Vagina (tissue), 2 donors: Measurements from ENCODE around the gene USP47. TPM values are rescaled to one million over a fixed set of nuclear protein-coding genes. Genes with fewer than 3 reads are reported as not detected.
A peak's percentile ranks its signal among the peaks of the same experiment; 100 is the strongest.

Experiments
- DNase-seq, 2 donors: peaks; one replicate each; pipeline ENCODE4 v3.0.0-alpha.2; 2017; ENCODE audit errors: extremely low spot score in 2 of 2
- H3K27ac ChIP-seq: fragments of 200-600 bp; sonication (generic); one replicate; pipeline ENCODE4 v1.5.1; 2019
- H3K27me3 ChIP-seq: fragments of 200-600 bp; sonication (generic); one replicate; pipeline ENCODE4 v1.5.1; 2019
- H3K36me3 ChIP-seq, 2 donors: fragments of 200-600 bp; sonication (generic); one replicate each; pipeline ENCODE4 v1.5.1; 2017 to 2019
- H3K4me1 ChIP-seq: fragments of 200-600 bp; sonication (generic); one replicate; pipeline ENCODE4 v1.5.1; 2019
- H3K4me3 ChIP-seq, 2 donors: fragments of 200-600 bp; sonication (generic); 1 replicate in 1 of 2; 2 replicates in 1 of 2; pipeline ENCODE4 v1.5.1; 2016 to 2019
- H3K9me3 ChIP-seq: fragments of 200-600 bp; sonication (generic); one replicate; pipeline ENCODE4 v1.5.1; 2019
- POLR2A ChIP-seq, 2 donors: fragments of 450-650 bp; IDR thresholded peaks; one replicate each; pipeline ENCODE4 v1.6.1; 2017; ENCODE audit warnings: antibody characterized with exemption in 2 of 2, mild to moderate bottlenecking in 2 of 2, moderate library complexity in 2 of 2
- POLR2AphosphoS5 ChIP-seq, 2 donors: sonication (generic); formaldehyde crosslinking; IDR thresholded peaks; one replicate each; pipeline ENCODE4 v1.9.0; 2017; ENCODE audit warnings: antibody characterized with exemption in 2 of 2, mild to moderate bottlenecking in 2 of 2, low read depth in 1 of 2; ENCODE audit not compliant: insufficient read depth in 1 of 2
- intact Hi-C: fragments of 100-400 bp; cut with DNase I; formaldehyde crosslinking; loops from one replicate; pipeline ENCODE4 v1.15.1; 2023
- total RNA-seq: library from RNA; depleted of rRNA; stranded (reverse); fragments of >200 nt; gene quantifications from one replicate; pipeline ENCODE4 v1.2.3, GENCODE V29; 2016
- TF ChIP-seq, protein P1 (sequence below), 3 experiments: fragments of 450-650 bp in 2 of 3; fragments of 200-600 bp in 1 of 3; sonication (generic) in 1 of 3; IDR thresholded peaks; one replicate each; pipeline ENCODE4 v1.5.1; 2017 to 2019; ENCODE audit warnings: antibody characterized with exemption in 3 of 3, mild to moderate bottlenecking in 2 of 3, moderate library complexity in 2 of 3

USP47 gene, protein sequence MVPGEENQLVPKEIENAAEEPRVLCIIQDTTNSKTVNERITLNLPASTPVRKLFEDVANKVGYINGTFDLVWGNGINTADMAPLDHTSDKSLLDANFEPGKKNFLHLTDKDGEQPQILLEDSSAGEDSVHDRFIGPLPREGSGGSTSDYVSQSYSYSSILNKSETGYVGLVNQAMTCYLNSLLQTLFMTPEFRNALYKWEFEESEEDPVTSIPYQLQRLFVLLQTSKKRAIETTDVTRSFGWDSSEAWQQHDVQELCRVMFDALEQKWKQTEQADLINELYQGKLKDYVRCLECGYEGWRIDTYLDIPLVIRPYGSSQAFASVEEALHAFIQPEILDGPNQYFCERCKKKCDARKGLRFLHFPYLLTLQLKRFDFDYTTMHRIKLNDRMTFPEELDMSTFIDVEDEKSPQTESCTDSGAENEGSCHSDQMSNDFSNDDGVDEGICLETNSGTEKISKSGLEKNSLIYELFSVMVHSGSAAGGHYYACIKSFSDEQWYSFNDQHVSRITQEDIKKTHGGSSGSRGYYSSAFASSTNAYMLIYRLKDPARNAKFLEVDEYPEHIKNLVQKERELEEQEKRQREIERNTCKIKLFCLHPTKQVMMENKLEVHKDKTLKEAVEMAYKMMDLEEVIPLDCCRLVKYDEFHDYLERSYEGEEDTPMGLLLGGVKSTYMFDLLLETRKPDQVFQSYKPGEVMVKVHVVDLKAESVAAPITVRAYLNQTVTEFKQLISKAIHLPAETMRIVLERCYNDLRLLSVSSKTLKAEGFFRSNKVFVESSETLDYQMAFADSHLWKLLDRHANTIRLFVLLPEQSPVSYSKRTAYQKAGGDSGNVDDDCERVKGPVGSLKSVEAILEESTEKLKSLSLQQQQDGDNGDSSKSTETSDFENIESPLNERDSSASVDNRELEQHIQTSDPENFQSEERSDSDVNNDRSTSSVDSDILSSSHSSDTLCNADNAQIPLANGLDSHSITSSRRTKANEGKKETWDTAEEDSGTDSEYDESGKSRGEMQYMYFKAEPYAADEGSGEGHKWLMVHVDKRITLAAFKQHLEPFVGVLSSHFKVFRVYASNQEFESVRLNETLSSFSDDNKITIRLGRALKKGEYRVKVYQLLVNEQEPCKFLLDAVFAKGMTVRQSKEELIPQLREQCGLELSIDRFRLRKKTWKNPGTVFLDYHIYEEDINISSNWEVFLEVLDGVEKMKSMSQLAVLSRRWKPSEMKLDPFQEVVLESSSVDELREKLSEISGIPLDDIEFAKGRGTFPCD (N-terminal part only)
- 69.2 TPM for total RNA-seq

DNA sequence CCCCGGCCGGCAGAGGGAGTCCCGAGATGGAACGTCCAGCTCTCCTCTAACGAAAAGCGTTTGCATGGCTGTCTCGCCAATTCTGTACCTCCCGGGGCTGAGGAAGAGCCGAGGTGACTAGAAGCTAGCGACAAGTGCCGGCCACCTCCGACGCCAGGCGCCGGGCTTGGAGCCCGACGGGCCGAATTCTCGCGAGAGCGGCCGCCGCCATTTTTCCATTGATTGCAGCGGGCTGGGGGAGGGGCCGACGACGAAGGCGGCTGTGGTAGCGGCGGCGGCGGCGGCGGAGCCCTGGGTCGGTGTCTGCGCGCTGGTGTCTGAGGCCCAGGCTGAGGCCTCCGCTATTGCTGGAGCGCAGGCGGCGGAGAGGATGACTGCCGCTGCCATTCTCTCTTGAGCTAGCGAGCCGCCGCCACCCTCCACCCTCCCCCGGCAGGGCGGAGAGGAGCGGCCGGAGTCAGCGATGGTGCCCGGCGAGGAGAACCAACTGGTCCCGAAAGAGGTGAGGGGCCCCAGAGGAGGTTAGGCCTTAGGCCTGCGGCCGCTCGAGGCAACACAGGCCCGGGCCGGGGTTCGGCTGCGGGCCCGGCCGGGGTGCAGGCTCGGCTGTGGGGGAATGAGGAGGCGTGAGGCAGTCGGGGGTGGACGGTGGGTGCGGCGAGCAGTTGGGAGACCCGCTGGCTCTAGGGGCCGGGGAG lies at the start of gene USP47:
TSS of gene USP47 (plus strand) at position 250 of the 698 bp plus-strand sequence. CDS start at position 464, 214 bp downstream.
- Histone ChIP-seq H3K27ac (peak within 1 kb of the TSS; percentile 99), H3K36me3 (no peaks in the 10 kb centered on the region), H3K9me3 (no peaks in the 10 kb centered on the region), H3K27me3 (no peaks in the 10 kb centered on the region), H3K4me1 (peaks cover 36% of the 10 kb centered on the region), H3K4me3 (peak within 1 kb of the TSS; percentile 75 to 88)
- intact Hi-C loops, result no loop called here
- TF ChIP-seq POLR2AphosphoS5 (IDR thresholded peaks at IDR 0.05; ENCODE audit: insufficient read depth in 1 of 2, low read depth in 1 of 2), result peak; percentile 66 to 95
- TF ChIP-seq, protein P1, sequence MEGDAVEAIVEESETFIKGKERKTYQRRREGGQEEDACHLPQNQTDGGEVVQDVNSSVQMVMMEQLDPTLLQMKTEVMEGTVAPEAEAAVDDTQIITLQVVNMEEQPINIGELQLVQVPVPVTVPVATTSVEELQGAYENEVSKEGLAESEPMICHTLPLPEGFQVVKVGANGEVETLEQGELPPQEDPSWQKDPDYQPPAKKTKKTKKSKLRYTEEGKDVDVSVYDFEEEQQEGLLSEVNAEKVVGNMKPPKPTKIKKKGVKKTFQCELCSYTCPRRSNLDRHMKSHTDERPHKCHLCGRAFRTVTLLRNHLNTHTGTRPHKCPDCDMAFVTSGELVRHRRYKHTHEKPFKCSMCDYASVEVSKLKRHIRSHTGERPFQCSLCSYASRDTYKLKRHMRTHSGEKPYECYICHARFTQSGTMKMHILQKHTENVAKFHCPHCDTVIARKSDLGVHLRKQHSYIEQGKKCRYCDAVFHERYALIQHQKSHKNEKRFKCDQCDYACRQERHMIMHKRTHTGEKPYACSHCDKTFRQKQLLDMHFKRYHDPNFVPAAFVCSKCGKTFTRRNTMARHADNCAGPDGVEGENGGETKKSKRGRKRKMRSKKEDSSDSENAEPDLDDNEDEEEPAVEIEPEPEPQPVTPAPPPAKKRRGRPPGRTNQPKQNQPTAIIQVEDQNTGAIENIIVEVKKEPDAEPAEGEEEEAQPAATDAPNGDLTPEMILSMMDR (IDR thresholded peaks at IDR 0.05), result peak; percentile 37 to 77 (median 52)
- TF ChIP-seq POLR2A (IDR thresholded peaks at IDR 0.05), result peak in 1 of 2 donors; percentile 79
- peak in 1 of 2 donors; percentile 90 for DNase-seq

DNA sequence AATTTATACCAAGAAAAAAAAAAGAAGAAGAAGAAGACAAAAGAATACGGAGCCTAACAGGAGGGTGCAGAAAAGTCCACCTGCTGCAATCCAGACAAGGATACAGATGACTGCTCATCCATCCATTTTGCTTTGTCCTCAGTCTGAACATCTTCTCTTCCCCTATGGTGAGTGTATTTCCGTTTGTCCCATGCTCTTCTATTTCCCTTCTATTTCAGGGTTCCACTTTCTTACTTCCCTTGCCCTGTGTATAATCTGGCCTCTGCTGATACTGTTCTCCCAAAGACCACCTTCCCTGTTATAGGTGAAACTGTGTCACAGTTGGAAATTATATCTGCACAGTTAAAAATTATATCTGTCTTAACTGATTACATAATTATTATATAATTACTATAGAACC lies 48.7 kb upstream of the USP47 start:
- no peak for DNase-seq
- TF ChIP-seq POLR2A (IDR thresholded peaks at IDR 0.05) (no peak), POLR2AphosphoS5 (IDR thresholded peaks at IDR 0.05; ENCODE audit: insufficient read depth in 1 of 2, low read depth in 1 of 2) (no peak)
- TF ChIP-seq, protein P1 (IDR thresholded peaks at IDR 0.05), result no peak
- Histone ChIP-seq H3K27me3 (no peaks in the 10 kb centered on the region), H3K9me3 (no peaks in the 10 kb centered on the region), H3K36me3 (no peaks in the 10 kb centered on the region), H3K4me3 (no peak overlapping the region), H3K27ac (no peak overlapping the region), H3K4me1 (no peaks in the 10 kb centered on the region)
- intact Hi-C loops, result no loop called here

DNA sequence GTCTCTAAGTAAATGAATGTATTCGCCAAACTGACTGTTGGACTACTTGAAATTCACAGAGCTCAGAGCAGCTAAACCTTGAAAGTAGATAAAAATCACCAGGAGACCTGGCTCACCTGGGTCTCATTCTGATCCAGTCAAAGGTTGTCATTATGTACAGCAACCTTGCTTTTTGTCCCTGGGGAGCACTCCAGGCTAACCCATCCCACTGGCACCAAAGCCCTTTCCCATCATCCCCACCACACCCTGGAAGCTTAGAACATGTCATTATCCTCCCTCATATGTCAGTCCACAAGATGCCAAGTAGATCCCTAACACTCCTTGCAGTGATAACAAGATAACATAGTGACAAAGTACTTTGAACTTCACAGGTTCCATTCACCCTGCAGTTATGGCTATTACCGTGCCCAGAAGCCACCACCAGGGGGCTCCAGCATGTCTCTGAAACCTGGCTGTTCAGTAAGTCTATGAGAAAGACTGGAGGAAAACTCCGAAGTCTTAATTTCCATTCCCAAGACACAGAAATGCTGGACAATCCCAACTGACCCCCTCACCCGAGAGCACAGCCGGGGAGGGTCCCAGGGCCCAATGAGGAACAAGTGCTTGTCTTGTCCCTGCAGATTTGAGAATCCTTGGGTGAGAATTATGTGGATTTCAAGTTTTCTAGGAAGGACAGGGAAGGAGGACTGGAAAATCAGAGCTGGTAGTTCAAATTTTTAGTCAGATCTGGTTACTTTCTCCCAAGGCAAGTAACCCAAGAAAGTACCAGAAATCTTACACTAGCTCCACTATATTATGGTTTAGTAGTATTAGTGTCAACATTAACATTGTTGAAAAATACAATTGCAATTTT lies 43.0 kb upstream of the USP47 start:
- TF ChIP-seq POLR2A (IDR thresholded peaks at IDR 0.05), result no peak
- TF ChIP-seq, protein P1 (IDR thresholded peaks at IDR 0.05), result peak; percentile 66 to 91 (median 82)
- TF ChIP-seq POLR2AphosphoS5 (IDR thresholded peaks at IDR 0.05; ENCODE audit: insufficient read depth in 1 of 2, low read depth in 1 of 2), result no peak
- Histone ChIP-seq H3K4me1 (no peaks in the 10 kb centered on the region), H3K4me3 (no peak overlapping the region), H3K9me3 (no peaks in the 10 kb centered on the region), H3K36me3 (no peaks in the 10 kb centered on the region), H3K27ac (no peak overlapping the region), H3K27me3 (no peaks in the 10 kb centered on the region)
- no peak for DNase-seq
- intact Hi-C loops, result loop anchor here (5.0 kb wide), 1 partner anchor 248 kb away; no protein-coding TSS in a partner anchor

- no peaks in the 10 kb centered on the region for H3K36me3 ChIP-seq
- H3K9me3 ChIP-seq, result no peaks in the 10 kb centered on the region
- no peaks in the 10 kb centered on the region for H3K4me1 ChIP-seq
- H3K27ac ChIP-seq, result no peak overlapping the region
- DNase-seq, result no peak
- intact Hi-C loops, result loop anchor here (10.0 kb wide), 1 partner anchor 470 kb away; no protein-coding TSS in a partner anchor
- no peak overlapping the region for H3K4me3 ChIP-seq
- no peaks in the 10 kb centered on the region for H3K27me3 ChIP-seq
- TF ChIP-seq POLR2A (IDR thresholded peaks at IDR 0.05) (no peak), POLR2AphosphoS5 (IDR thresholded peaks at IDR 0.05; ENCODE audit: insufficient read depth in 1 of 2, low read depth in 1 of 2) (no peak)
- TF ChIP-seq, protein P1 (IDR thresholded peaks at IDR 0.05), result no peak
Measured at GRCh38 chr11:11805228-11805627, 36.5 kb upstream of the USP47 start.
